Activated naive CD4-positive, alpha-beta T cell treated with anti-CD3 and anti-CD28 coated beads, Interleukin-2, amount 50 U/mL, for 72 hours (primary cell): ENCODE measurements around the gene NAIP. TPM values are rescaled to one million over a fixed set of nuclear protein-coding genes. Genes with fewer than 3 reads are reported as not detected.
"Not testable (repeated sequence)": the region's sequence is repeated elsewhere in the genome, so short reads cannot be mapped to it uniquely, and the experiment has no call there.

Source experiments
- ATAC-seq, 2 donors: fragments of 150-1000 bp; cut with Tn5 transposase; 2 replicates each; pipeline ENCODE4 v1.10.0; 2021; ENCODE audit warnings: mild to moderate bottlenecking in 2 of 2, moderate library complexity in 2 of 2
- DNase-seq, 2 donors: peaks; one replicate each; pipeline ENCODE4 v3.0.0; 2021 to 2022; ENCODE audit warnings: low spot score in 2 of 2
- H3K27ac Mint-ChIP-seq, 2 donors: one replicate each; pipeline ENCODE4 v1.8.0; 2022; ENCODE audit warnings: mild to moderate bottlenecking in 2 of 2, mixed read lengths in 2 of 2
- H3K36me3 Mint-ChIP-seq, 2 donors: one replicate each; pipeline ENCODE4 v1.8.0; 2022; ENCODE audit warnings: mixed read lengths in 2 of 2
- H3K9me3 Mint-ChIP-seq, 2 donors: one replicate each; pipeline ENCODE4 v1.8.0; 2022; ENCODE audit warnings: mixed read lengths in 2 of 2
- total RNA-seq, 2 donors: library from RNA; stranded (reverse); gene quantifications; one replicate each; pipeline ENCODE4 v1.2.3, GENCODE V29; 2022

NAIP gene, protein sequence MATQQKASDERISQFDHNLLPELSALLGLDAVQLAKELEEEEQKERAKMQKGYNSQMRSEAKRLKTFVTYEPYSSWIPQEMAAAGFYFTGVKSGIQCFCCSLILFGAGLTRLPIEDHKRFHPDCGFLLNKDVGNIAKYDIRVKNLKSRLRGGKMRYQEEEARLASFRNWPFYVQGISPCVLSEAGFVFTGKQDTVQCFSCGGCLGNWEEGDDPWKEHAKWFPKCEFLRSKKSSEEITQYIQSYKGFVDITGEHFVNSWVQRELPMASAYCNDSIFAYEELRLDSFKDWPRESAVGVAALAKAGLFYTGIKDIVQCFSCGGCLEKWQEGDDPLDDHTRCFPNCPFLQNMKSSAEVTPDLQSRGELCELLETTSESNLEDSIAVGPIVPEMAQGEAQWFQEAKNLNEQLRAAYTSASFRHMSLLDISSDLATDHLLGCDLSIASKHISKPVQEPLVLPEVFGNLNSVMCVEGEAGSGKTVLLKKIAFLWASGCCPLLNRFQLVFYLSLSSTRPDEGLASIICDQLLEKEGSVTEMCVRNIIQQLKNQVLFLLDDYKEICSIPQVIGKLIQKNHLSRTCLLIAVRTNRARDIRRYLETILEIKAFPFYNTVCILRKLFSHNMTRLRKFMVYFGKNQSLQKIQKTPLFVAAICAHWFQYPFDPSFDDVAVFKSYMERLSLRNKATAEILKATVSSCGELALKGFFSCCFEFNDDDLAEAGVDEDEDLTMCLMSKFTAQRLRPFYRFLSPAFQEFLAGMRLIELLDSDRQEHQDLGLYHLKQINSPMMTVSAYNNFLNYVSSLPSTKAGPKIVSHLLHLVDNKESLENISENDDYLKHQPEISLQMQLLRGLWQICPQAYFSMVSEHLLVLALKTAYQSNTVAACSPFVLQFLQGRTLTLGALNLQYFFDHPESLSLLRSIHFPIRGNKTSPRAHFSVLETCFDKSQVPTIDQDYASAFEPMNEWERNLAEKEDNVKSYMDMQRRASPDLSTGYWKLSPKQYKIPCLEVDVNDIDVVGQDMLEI (N-terminal part only)
- 1 to 10 TPM; 4.7 to 8.6 TPM for total RNA-seq

GRCh38 chr5:71025289-71025953, at the start of gene NAIP:
NAIP (minus strand) TSS chr5:71025339; CDS start chr5:71012915, 12,424 bp downstream.
- ATAC-seq, H3K27ac Mint-ChIP-seq, H3K9me3 Mint-ChIP-seq, H3K36me3 Mint-ChIP-seq, DNase-seq: not testable (repeated sequence)

DNA sequence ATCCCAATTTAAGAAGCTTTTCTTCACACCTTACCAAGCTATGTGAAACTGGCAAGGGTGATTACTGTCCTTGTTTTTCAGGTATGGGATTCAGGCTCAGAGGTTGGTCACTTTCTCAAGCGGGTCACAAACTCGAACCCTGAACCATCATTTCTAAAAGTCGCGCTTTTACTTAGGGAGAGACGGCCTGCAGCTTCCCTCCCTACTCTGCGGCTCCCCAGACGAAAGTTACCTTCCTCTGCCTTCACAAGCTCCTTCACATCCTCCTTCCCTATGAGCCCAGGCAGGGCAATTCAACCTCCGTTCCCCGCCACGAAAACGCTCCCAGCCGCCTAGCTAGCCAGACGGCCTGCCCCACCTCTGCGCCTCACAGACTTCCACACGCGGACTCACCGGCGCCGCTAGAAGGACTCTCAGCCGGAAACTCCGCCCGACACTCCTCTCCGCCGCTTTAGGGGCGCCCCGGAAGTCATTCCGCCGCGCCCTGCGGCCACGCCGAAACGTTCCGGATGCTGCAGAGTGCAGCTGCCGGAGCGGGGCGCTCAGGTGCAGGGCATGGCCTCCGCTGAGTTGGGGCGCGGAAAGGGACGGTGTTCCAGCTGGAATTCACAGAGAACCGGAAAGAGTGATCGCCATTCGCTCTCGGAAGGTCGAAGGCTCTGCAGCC, 42.3 kb upstream of the NAIP start, which contains the start of gene GTF2H2:
Gene GTF2H2, minus strand, starts transcription at position 415 of the 667 bp plus-strand sequence. CDS start 4,913 bp downstream, outside the sequence.
- not testable (repeated sequence) for H3K27ac Mint-ChIP-seq, DNase-seq, H3K9me3 Mint-ChIP-seq, H3K36me3 Mint-ChIP-seq
- peak; percentile 100 for ATAC-seq

GRCh38 chr5:71061322-71061721, 36.2 kb upstream of the NAIP start:
- not testable (repeated sequence) for H3K9me3 Mint-ChIP-seq, ATAC-seq, H3K27ac Mint-ChIP-seq, H3K36me3 Mint-ChIP-seq, DNase-seq

DNA sequence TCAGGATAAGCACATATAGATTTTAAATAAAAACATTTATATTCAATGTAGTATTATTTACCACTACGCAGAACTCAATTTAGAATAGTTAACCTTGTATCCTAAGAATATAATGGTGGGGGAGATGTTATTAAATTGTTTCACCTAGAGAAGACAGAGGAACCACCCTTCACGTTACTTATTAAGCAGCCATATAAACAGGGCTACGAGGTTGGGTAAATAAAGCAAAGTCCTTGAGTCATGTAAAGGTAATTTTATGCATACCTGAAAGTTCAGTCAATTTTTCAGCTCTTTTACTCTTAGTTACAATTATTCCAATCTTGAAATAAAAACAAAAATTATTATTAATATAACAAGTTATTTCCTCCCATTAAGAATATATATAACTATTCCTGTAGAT, 34.3 kb upstream of the NAIP start:
- H3K27ac Mint-ChIP-seq, ATAC-seq, DNase-seq, H3K9me3 Mint-ChIP-seq, H3K36me3 Mint-ChIP-seq: not testable (repeated sequence)

DNA sequence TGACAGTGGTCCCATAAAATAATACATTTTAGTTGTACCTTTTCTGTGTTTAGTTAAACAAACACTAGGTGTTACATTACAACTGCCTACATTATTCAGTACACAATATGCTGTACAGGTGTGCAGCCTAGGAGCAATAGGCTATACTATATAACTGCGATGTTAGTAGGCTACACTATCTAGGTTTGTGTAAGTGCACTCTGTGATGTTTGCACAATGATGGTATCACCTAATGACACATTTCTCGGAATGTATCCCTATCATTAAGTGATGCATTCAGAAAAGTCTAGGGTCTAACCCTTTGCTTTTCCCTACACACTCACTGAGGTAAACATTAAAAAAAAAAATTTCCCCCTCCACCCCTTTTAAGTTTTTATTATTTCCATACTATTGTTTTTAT, 19.7 kb upstream of the NAIP start:
- H3K9me3 Mint-ChIP-seq, ATAC-seq, H3K27ac Mint-ChIP-seq, DNase-seq, H3K36me3 Mint-ChIP-seq: not testable (repeated sequence)

- ATAC-seq, DNase-seq, H3K36me3 Mint-ChIP-seq, H3K27ac Mint-ChIP-seq, H3K9me3 Mint-ChIP-seq: not testable (repeated sequence)
These were observed 19.0 kb upstream of the NAIP start for GRCh38 chr5:71044128-71044527.

- H3K36me3 Mint-ChIP-seq, H3K27ac Mint-ChIP-seq, ATAC-seq: not testable (repeated sequence)
These were observed 6.1 kb upstream of the NAIP start for GRCh38 chr5:71031046-71031776.

GRCh38 chr5:71020643-71021042, 4.5 kb downstream of the NAIP start:
- not testable (repeated sequence) for H3K27ac Mint-ChIP-seq, H3K36me3 Mint-ChIP-seq, H3K9me3 Mint-ChIP-seq, DNase-seq, ATAC-seq

More at GRCh38 chr5:71031046-71031776, 6.1 kb upstream of the NAIP start:
- not testable (repeated sequence) for H3K9me3 Mint-ChIP-seq, DNase-seq

DNA sequence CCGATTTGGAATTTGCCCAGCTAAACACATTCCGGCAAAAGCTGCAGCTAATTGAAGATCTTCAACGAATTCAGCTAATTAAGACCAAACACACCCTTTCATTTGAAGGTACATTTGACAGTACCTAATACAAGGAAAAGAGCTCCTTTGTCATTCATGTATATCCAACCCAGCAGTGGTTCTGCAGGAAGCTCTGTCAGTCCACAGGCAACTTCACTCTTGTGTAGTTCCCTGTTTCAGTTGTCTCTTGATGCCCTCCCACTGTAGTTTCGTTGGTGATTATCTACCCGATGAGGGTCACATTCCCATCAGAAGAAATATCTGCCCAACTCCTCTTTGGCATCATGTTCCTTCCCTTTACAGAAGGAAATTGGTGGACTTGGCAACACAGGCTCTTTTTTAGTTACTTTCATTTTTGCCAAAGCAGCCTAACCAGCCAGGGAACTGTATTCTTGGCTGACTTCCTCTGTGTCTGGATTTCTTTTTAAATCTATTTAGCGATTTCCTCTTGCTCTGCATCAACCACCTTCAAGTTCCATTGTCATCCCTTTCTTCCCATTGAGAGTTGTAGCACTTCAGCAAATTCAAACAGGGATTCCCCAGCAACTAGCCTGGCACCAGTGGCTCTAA, 6.6 kb downstream of the NAIP start:
- not testable (repeated sequence) for DNase-seq, H3K27ac Mint-ChIP-seq, ATAC-seq, H3K9me3 Mint-ChIP-seq, H3K36me3 Mint-ChIP-seq

DNA sequence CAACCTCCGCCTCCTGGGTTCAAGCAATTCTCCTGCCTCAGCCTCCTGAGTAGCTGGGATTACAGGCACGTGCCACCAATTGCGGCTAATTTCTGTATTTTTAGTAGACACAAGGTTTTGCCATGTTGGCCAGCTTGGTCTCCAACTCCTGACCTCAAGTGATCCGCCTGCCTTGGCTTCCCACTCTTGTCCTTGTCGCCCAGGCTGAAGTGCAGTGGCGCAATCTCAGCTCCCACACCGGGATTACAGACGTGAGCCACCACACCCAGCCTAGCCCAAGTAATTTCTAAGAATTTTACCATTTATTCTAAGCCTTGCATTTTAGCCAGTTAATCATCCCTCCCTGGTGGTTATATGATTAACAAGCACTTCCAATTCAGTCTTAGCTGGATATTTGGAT, 11.0 kb downstream of the NAIP start:
- ATAC-seq, result no peak
- no peaks in the 10 kb centered on the region for H3K9me3 Mint-ChIP-seq
- H3K36me3 Mint-ChIP-seq, result no peaks in the 10 kb centered on the region
- no peak overlapping the region for H3K27ac Mint-ChIP-seq
- no peak for DNase-seq

DNA sequence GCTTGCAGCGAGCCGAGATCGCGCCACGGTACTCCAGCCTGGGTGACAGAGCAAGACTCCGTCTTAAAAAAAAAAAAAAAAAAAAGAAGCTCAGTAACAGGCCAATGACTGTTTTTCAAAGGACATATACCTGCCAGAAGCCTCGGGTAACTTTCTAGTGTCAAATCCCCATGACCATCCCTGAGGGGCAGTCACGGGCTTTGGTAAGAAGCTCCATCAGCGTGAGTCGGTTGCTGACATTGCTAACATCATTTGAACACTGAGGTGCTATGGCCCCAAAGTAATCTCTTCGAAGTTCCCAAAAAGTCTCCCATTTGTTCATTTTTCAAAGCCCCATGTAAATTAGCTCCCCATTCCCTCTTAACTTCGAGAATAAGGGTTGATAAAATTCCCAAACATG, 11.6 kb downstream of the NAIP start:
- ATAC-seq (no peak), DNase-seq (no peak)
- Mint-ChIP-seq H3K9me3 (no peaks in the 10 kb centered on the region), H3K27ac (no peak overlapping the region), H3K36me3 (no peaks in the 10 kb centered on the region)

- H3K36me3 Mint-ChIP-seq, result no peaks in the 10 kb centered on the region
- DNase-seq, result no peak
- no peak overlapping the region for H3K27ac Mint-ChIP-seq
- no peaks in the 10 kb centered on the region for H3K9me3 Mint-ChIP-seq
- no peak for ATAC-seq
These were observed 13.8 kb downstream of the NAIP start for GRCh38 chr5:71011194-71011792.

- not testable (repeated sequence) for ATAC-seq, H3K27ac Mint-ChIP-seq, DNase-seq, H3K9me3 Mint-ChIP-seq, H3K36me3 Mint-ChIP-seq
These were observed 18.2 kb downstream of the NAIP start for GRCh38 chr5:71006983-71007382.

- H3K27ac Mint-ChIP-seq, H3K9me3 Mint-ChIP-seq, H3K36me3 Mint-ChIP-seq, DNase-seq: not testable (repeated sequence)
- peak; percentile 46 to 67 for ATAC-seq
These were observed 40.3 kb downstream of the NAIP start for GRCh38 chr5:70984882-70985281.

DNA sequence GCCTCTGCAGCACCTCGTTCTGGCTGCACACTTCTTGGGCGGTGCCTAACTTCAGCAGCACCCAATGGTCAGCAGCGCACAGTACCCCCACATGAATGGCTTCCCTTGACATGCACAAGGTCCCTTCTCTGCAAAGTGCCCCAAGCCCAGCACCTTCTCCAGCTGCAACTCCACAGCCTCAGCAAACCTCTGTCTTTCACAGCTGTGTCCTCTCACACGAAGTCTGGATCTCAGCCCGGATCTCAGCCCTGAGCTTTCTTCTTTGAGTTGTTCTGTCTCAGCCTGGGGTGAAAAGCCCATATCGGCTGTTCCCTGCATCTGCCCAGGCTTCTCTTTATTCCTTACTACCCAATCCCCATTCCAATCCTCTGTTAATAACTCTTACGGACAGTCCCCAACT, 57.9 kb downstream of the NAIP start:
- not testable (repeated sequence) for DNase-seq, H3K9me3 Mint-ChIP-seq, ATAC-seq, H3K27ac Mint-ChIP-seq, H3K36me3 Mint-ChIP-seq
